HG03432 (cell line): ENCODE data around the gene OTUD5.

Experiments used
- ATAC-seq: cut with Tn5 transposase; IDR thresholded peaks from one replicate; pipeline ENCODE4 v1.9.1; 2021; ENCODE audit warnings: mild to moderate bottlenecking, moderate library complexity; ENCODE audit not compliant: unreplicated experiment

Gene OTUD5

GRCh38 chrX:48972220-48973164 lies 15.1 kb upstream of the OTUD5 start:
- no peak for ATAC-seq

GRCh38 chrX:48971249-48972219 lies 14.1 kb upstream of the OTUD5 start, which contains the start of gene KCND1:
Gene KCND1 (minus strand): TSS chrX:48971844. CDS start chrX:48970271, 1,573 bp downstream.
- no peak for ATAC-seq

- ATAC-seq, result no peak
Measured at GRCh38 chrX:48969471-48969870, 12.1 kb upstream of the OTUD5 start.

GRCh38 chrX:48968377-48968776 lies 11.0 kb upstream of the OTUD5 start:
- no peak for ATAC-seq

- no peak for ATAC-seq
Measured at GRCh38 chrX:48966796-48967579, 9.6 kb upstream of the OTUD5 start.

- no peak for ATAC-seq
Measured at GRCh38 chrX:48965959-48966358, 8.6 kb upstream of the OTUD5 start.

GRCh38 chrX:48961585-48962091 lies 4.2 kb upstream of the OTUD5 start:
- no peak for ATAC-seq

GRCh38 chrX:48960291-48960690 lies 2.9 kb upstream of the OTUD5 start:
- ATAC-seq, result no peak

GRCh38 chrX:48958635-48959094 lies 1.3 kb upstream of the OTUD5 start:
- ATAC-seq, result no peak

- peak; percentile 84 for ATAC-seq
Measured at GRCh38 chrX:48957827-48958634, 624 bp upstream of the OTUD5 start.

GRCh38 chrX:48956728-48957414 lies 536 bp downstream of the OTUD5 start:
- peak; percentile 12 for ATAC-seq

- ATAC-seq, result no peak
Measured at GRCh38 chrX:48948589-48948988, 8.8 kb downstream of the OTUD5 start.

- ATAC-seq, result no peak
Measured at GRCh38 chrX:48945517-48946348, 11.7 kb downstream of the OTUD5 start.

- ATAC-seq, result no peak
Measured at GRCh38 chrX:48942895-48943294, 14.5 kb downstream of the OTUD5 start.

- no peak for ATAC-seq
Measured at GRCh38 chrX:48940404-48940955, 16.9 kb downstream of the OTUD5 start.

- no peak for ATAC-seq
Measured at GRCh38 chrX:48939524-48940228, 17.7 kb downstream of the OTUD5 start.
